ENCODE results near the gene HERPUD1. TPM values are rescaled to one million over a fixed set of nuclear protein-coding genes. Genes with fewer than 3 reads are reported as not detected.
A peak's percentile ranks its signal among the peaks of the same experiment; 100 is the strongest.
"Not testable (repeated sequence)": the region's sequence is repeated elsewhere in the genome, so short reads cannot be mapped to it uniquely, and the experiment has no call there.

The HERPUD1 gene
- total RNA-seq, 3 donors from 2014 or later: 123 to 162 (median 149) TPM

GRCh38 chr16:56990407-56991286 is 58.7 kb downstream of the HERPUD1 start:
- Histone ChIP-seq H3K4me3 (peak overlapping the region; percentile 76 to 92 (median 80)), H3K27me3 (no peaks in the 10 kb centered on the region), H3K9me3 (no peaks in the 10 kb centered on the region), H3K36me3 (no peaks in the 10 kb centered on the region), H3K27ac (no peak overlapping the region), H3K4me1 (peaks cover 0 to 5% of the 10 kb centered on the region in 2 donors)
- TF ChIP-seq POLR2A (IDR thresholded peaks at IDR 0.05) (no peak), POLR2AphosphoS5 (IDR thresholded peaks at IDR 0.05) (no peak), CTCF (IDR thresholded peaks at IDR 0.05) (no peak)
- no peak for DNase-seq (ENCODE audit: low spot score in 2 of 2)
- intact Hi-C loops (cut with DNase I; ENCODE audit: low total_unique reads): no loop called here

- H3K36me3 ChIP-seq; H3K4me3 ChIP-seq; H3K9me3 ChIP-seq; H3K4me1 ChIP-seq; H3K27me3 ChIP-seq; DNase-seq (ENCODE audit: low spot score in 2 of 2); intact Hi-C loops (cut with DNase I; ENCODE audit: low total_unique reads): not testable (repeated sequence)
- H3K27ac ChIP-seq: peak overlapping the region in 1 of 2 donors; percentile 33
Measured at GRCh38 chr16:56992431-56992830, 60.5 kb downstream of the HERPUD1 start.

- Histone ChIP-seq H3K4me1 (peaks cover 0 to 5% of the 10 kb centered on the region in 2 donors), H3K9me3 (no peaks in the 10 kb centered on the region), H3K36me3 (no peaks in the 10 kb centered on the region), H3K4me3 (no peak overlapping the region), H3K27ac (no peak overlapping the region), H3K27me3 (no peaks in the 10 kb centered on the region)
- no peak for TF ChIP-seq POLR2A (IDR thresholded peaks at IDR 0.05)
- TF ChIP-seq CTCF (IDR thresholded peaks at IDR 0.05): no peak
- intact Hi-C loops (cut with DNase I; ENCODE audit: low total_unique reads): no loop called here
- no peak for DNase-seq (ENCODE audit: low spot score in 2 of 2)
Measured at GRCh38 chr16:56993204-56993603, 61.3 kb downstream of the HERPUD1 start.

- TF ChIP-seq POLR2A (IDR thresholded peaks at IDR 0.05): no peak
- no peak for TF ChIP-seq CTCF (IDR thresholded peaks at IDR 0.05)
- TF ChIP-seq POLR2AphosphoS5 (IDR thresholded peaks at IDR 0.05): no peak
- Histone ChIP-seq H3K27me3 (no peaks in the 10 kb centered on the region), H3K9me3 (no peaks in the 10 kb centered on the region), H3K27ac (no peak overlapping the region), H3K4me1 (peaks cover 0 to 5% of the 10 kb centered on the region in 2 donors), H3K36me3 (no peaks in the 10 kb centered on the region), H3K4me3 (no peak overlapping the region)
- no peak for DNase-seq (ENCODE audit: low spot score in 2 of 2)
- intact Hi-C loops (cut with DNase I; ENCODE audit: low total_unique reads): no loop called here
Measured at GRCh38 chr16:56994311-56994710, 62.4 kb downstream of the HERPUD1 start.

Other genes starting within 250 kb of the HERPUD1 start
- gene MT1X, start 249.7 kb upstream of the HERPUD1 start, total RNA-seq: 1,000 to 10,000 TPM; 2,679 to 5,417 (median 3,885) TPM
- 10 to 100 TPM; 29.4 to 48.8 (median 32.6) TPM for gene NUP93, start 202.0 kb upstream of the HERPUD1 start, total RNA-seq
- not detected for gene SLC12A3, start 66.9 kb upstream of the HERPUD1 start, total RNA-seq
- under 1 TPM; 0.44 to 0.80 (median 0.66) TPM for gene CETP, start 29.8 kb downstream of the HERPUD1 start, total RNA-seq
- gene NLRC5, start 57.4 kb downstream of the HERPUD1 start, total RNA-seq: 10 to 100 TPM; 18.4 to 34.4 (median 24.1) TPM
- 10 to 100 TPM; 13.9 to 56.5 (median 26.5) TPM for gene CPNE2, start 160.4 kb downstream of the HERPUD1 start, total RNA-seq